ENCODE data around the gene SNPH. TPM values are rescaled to one million over a fixed set of nuclear protein-coding genes. Genes with fewer than 3 reads are reported as not detected.

SNPH gene
- total and polyA plus RNA-seq, 2 of the 8 experiments (the other 6 are each of a cell fraction or from before 2014, with no cell fraction given), result 0.98 to 4.9 TPM

GRCh38 chr20:1295276-1295930, 29.3 kb downstream of the SNPH start:
- no peak overlapping the region for H3K27ac ChIP-seq (ENCODE audit: low read depth, low read length)
- H2AFZ ChIP-seq (ENCODE audit: low read length), result no peak overlapping the region
- H3K9me3 ChIP-seq (ENCODE audit: insufficient read depth in 2 of 2, low read depth in 1 of 2, low read length in 1 of 2), result no peaks in the 10 kb centered on the region
- H3K56ac ChIP-seq (replicated peaks; ENCODE audit: insufficient read length, low read depth, low read length), result no peak overlapping the region
- DNase-seq (ENCODE audit: low read depth in 1 of 2, low spot score in 2 of 2), result no peak
- H3K23me2 ChIP-seq (ENCODE audit: low read depth, low read length), result no peaks in the 10 kb centered on the region
- peaks cover 0 to 2% of the 10 kb centered on the region in 2 experiments for H4K20me1 ChIP-seq (replicated peaks in 1 of 2; ENCODE audit: control insufficient read depth in 1 of 2, insufficient read depth in 2 of 2, low read length in 2 of 2)
- no peak overlapping the region; a peak in 1 of 7 replicates for H3K9ac ChIP-seq (replicated peaks in 1 of 4; ENCODE audit: extremely low read depth in 1 of 4, low read depth in 3 of 4, low read length in 3 of 4)
- no peak overlapping the region for H3K4ac ChIP-seq (replicated peaks; ENCODE audit: insufficient read length, low read depth, low read length)
- no peak overlapping the region for H2BK12ac ChIP-seq (ENCODE audit: low read depth, low read length)
- no peaks in the 10 kb centered on the region; a peak in 2 of 7 replicates for H3K27me3 ChIP-seq (replicated peaks in 1 of 4; ENCODE audit: control insufficient read depth in 3 of 4, extremely low read depth in 1 of 4, insufficient read depth in 3 of 4, low read length in 3 of 4)
- H2BK15ac ChIP-seq (ENCODE audit: low read length), result no peak overlapping the region
- H2BK120ac ChIP-seq (replicated peaks; ENCODE audit: low read depth, low read length), result no peak overlapping the region
- H2BK20ac ChIP-seq (ENCODE audit: low read length), result no peak overlapping the region; the same call in 1 of the 2 replicates
- no peak overlapping the region for H4K5ac ChIP-seq (ENCODE audit: insufficient read length, low read depth, low read length)
- no peak overlapping the region for H3K4me3 ChIP-seq (ENCODE audit: extremely low read depth in 1 of 4, insufficient read depth in 2 of 4, low read depth in 3 of 4, low read length in 4 of 4)
- no peak overlapping the region for H3K4me2 ChIP-seq (ENCODE audit: insufficient read depth in 1 of 2, low read depth in 2 of 2, low read length in 2 of 2)
- CTCF ChIA-PET (ENCODE audit: partially characterized antibody), result no interaction called here
- no peak overlapping the region for H3K18ac ChIP-seq (ENCODE audit: extremely low read depth, low read length)
- H3K79me1 ChIP-seq (ENCODE audit: low read depth, low read length), result no peaks in the 10 kb centered on the region
- no peak overlapping the region for H4K8ac ChIP-seq (ENCODE audit: extremely low read depth, insufficient read depth, low read length)
- WGBS, 2 experiments (ENCODE audit: extremely low coverage in 1 of 2, insufficient coverage in 1 of 2, insufficient read length in 1 of 2, insufficient replicate concordance in 2 of 2, low coverage in 1 of 2, low lambda C conversion rate in 2 of 2, missing lambda C conversion rate in 1 of 2), result 88% methylated on average over 17 of the region's 20 CpGs; no CpG with 5 or more reads in 1 of the 2 experiments
- no peak overlapping the region for H4K91ac ChIP-seq (replicated peaks; ENCODE audit: insufficient read length, low read length)
- no peak overlapping the region for H3K14ac ChIP-seq (ENCODE audit: insufficient read length)
- no peaks in the 10 kb centered on the region for H3K36me3 ChIP-seq (ENCODE audit: control insufficient read depth in 2 of 4, insufficient read depth in 4 of 4, low read length in 3 of 4)
- no peaks in the 10 kb centered on the region for H3K79me2 ChIP-seq (ENCODE audit: control insufficient read depth in 1 of 2, insufficient read depth in 2 of 2, low read length in 2 of 2)
- no peak overlapping the region for H3K23ac ChIP-seq (ENCODE audit: insufficient read length)
- H3K4me1 ChIP-seq (replicated peaks in 1 of 4; ENCODE audit: control insufficient read depth in 3 of 4, insufficient read depth in 4 of 4, low read length in 3 of 4), result no peaks in the 10 kb centered on the region; a peak in 1 of 7 replicates
- H2AK5ac ChIP-seq (ENCODE audit: low read depth, low read length), result no peak overlapping the region
- no peak for FAIRE-seq
- POLR2A ChIA-PET (ENCODE audit: partially characterized antibody), result no interaction called here
- peak overlapping the region; percentile 21; the same call in 1 of the 2 replicates for H2BK5ac ChIP-seq (ENCODE audit: low read depth, low read length)
- no peak for TF ChIP-seq POLR2A (IDR thresholded peaks at IDR 0.05; ENCODE audit: control extremely low read depth in 1 of 2, low read depth in 2 of 2, low read length in 2 of 2)
- no peak for TF ChIP-seq USF2 (IDR thresholded peaks at IDR 0.05; ENCODE audit: low read length)
- TF ChIP-seq MAX (IDR thresholded peaks at IDR 0.05), result no peak
- no peak for TF ChIP-seq RFX5 (IDR thresholded peaks at IDR 0.05; ENCODE audit: borderline replicate concordance, low read depth, low read length)
- no peak for TF ChIP-seq ZNF274 (IDR thresholded peaks at IDR 0.05; ENCODE audit: borderline replicate concordance, extremely low read depth, low read length)
- no peak for TF ChIP-seq ATF3 (IDR thresholded peaks at IDR 0.05; ENCODE audit: insufficient read depth, low read depth, low read length)
- TF ChIP-seq TAF1 (IDR thresholded peaks at IDR 0.05; ENCODE audit: low read depth, low read length), result no peak
- no peak for TF ChIP-seq RNF2 (IDR thresholded peaks at IDR 0.05; ENCODE audit: borderline replicate concordance, low read depth, low read length, missing control alignments, poor library complexity, severe bottlenecking)
- no peak for TF ChIP-seq KDM5A (IDR thresholded peaks at IDR 0.05; ENCODE audit: low read length)
- TF ChIP-seq SIX5 (IDR thresholded peaks at IDR 0.05; ENCODE audit: low read depth, low read length), result no peak
- no peak for TF ChIP-seq SP4 (IDR thresholded peaks at IDR 0.05; ENCODE audit: low read length)
- TF ChIP-seq TBP (IDR thresholded peaks at IDR 0.05; ENCODE audit: low read depth, low read length), result no peak

All from H1 (cell line).